ENCODE results near the gene PIAS1. TPM values are rescaled to one million over a fixed set of nuclear protein-coding genes. Genes with fewer than 3 reads are reported as not detected.

Gene PIAS1
- total RNA-seq, 2 donors from 2014 or later: 24.1 to 63.3 TPM

DNA sequence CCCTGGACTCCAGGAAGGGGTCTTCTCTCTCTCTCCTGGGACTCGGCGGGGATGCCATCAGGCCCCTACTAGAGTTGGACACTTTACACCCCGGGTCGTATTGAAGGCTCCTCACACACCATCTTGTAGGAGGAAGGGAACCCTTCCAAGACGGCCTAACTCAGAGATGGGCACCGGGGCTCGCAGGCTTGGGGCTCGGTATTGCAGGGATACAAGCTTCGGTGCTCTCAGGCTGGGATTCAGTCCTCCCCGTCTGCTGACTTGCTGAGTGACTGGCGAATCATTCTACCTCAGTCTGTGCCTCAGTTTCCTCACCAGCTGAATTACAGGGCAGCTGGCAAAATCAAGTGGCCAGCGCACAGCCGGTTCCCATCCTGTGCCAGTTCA, 151.4 kb downstream of the PIAS1 start:
- Histone ChIP-seq H3K27me3 (no peaks in the 10 kb centered on the region), H3K27ac (peak overlapping the region; percentile 67 to 82 (median 78)), H3K36me3 (replicated peaks in 1 of 2; ENCODE audit: insufficient read depth in 1 of 2, low read depth in 2 of 2) (no peaks in the 10 kb centered on the region), H3K4me1 (peaks cover 45% of the 10 kb centered on the region), H3K4me3 (no peak overlapping the region), H3K9me3 (no peaks in the 10 kb centered on the region)
- 64 to 75% methylated on average over 9 to 13 of the region's 13 CpGs for WGBS, 2 donors
- no peak for TF ChIP-seq POLR2A (IDR thresholded peaks at IDR 0.05)
- TF ChIP-seq, protein P1, sequence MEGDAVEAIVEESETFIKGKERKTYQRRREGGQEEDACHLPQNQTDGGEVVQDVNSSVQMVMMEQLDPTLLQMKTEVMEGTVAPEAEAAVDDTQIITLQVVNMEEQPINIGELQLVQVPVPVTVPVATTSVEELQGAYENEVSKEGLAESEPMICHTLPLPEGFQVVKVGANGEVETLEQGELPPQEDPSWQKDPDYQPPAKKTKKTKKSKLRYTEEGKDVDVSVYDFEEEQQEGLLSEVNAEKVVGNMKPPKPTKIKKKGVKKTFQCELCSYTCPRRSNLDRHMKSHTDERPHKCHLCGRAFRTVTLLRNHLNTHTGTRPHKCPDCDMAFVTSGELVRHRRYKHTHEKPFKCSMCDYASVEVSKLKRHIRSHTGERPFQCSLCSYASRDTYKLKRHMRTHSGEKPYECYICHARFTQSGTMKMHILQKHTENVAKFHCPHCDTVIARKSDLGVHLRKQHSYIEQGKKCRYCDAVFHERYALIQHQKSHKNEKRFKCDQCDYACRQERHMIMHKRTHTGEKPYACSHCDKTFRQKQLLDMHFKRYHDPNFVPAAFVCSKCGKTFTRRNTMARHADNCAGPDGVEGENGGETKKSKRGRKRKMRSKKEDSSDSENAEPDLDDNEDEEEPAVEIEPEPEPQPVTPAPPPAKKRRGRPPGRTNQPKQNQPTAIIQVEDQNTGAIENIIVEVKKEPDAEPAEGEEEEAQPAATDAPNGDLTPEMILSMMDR (IDR thresholded peaks at IDR 0.05): no peak
- ATAC-seq (peak; percentile 20), DNase-seq (no peak)
- intact Hi-C loops (cut with DNase I): no loop called here

DNA sequence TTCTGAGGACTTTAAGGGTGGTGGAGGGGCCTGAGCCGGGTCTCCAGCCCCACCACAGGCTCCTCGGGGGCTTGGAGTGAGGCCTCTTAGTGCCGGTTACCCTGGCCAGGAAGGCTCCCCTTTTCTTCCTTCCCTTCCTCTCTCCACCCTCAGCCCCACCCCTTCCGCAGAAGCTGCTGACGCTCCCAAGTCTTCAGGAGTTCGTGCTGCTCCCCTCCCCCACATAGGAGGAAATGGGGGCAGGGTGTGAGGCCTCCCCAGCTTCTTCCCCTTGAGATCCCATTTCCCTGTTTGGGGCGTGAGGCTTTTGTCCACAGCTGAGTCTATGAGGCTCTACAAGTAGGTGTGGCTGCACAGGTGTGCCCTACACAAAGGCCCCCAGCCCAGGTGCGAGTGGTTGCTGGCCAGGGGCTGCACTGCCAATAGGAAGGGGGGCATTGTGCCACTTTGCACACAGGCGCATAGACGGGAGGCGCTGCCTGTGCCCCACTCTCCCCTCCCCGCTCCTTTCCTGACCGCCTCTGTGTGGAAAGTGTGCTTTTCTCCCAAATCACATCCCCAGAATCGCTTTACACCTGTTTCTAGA, 151.9 kb downstream of the PIAS1 start:
- Histone ChIP-seq H3K36me3 (replicated peaks in 1 of 2; ENCODE audit: insufficient read depth in 1 of 2, low read depth in 2 of 2) (no peaks in the 10 kb centered on the region), H3K27me3 (no peaks in the 10 kb centered on the region), H3K4me1 (peaks cover 46% of the 10 kb centered on the region), H3K4me3 (no peak overlapping the region), H3K9me3 (no peaks in the 10 kb centered on the region), H3K27ac (peak overlapping the region; percentile 67 to 82 (median 78))
- TF ChIP-seq POLR2A (IDR thresholded peaks at IDR 0.05): no peak
- TF ChIP-seq, protein P1 (IDR thresholded peaks at IDR 0.05): no peak
- intact Hi-C loops (cut with DNase I): no loop called here
- DNase-seq: peak in 2 of 4 donors; percentile 35 to 76
- ATAC-seq: no peak
- WGBS, 2 donors: 60 to 90% methylated on average over 10 to 14 of the region's 14 CpGs

DNA sequence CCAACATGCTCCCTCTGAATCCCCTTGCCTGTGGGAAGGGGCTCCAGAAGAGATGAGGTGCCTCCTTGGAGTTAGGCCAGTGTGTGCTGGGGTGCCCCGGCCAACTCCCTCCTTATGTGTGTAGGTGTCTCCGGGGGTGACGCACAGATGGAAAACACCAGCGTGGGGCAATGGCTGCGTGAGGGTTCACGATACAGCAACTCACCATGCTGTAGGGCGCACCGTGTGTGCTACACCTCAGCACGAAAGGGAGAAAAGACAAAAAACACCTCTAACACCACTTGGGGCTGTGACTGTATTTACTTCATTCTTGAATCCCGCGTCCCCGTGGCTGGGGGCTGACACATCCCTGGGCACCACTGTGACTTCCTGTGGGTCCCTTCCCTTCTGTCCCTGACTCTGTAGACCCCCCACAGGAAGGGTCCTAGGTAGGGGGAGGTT, 152.6 kb downstream of the PIAS1 start:
- Histone ChIP-seq H3K4me3 (no peak overlapping the region), H3K9me3 (no peaks in the 10 kb centered on the region), H3K27ac (peak overlapping the region in 1 of 4 donors; percentile 82), H3K27me3 (no peaks in the 10 kb centered on the region), H3K36me3 (replicated peaks in 1 of 2; ENCODE audit: insufficient read depth in 1 of 2, low read depth in 2 of 2) (no peaks in the 10 kb centered on the region), H3K4me1 (peaks cover 41% of the 10 kb centered on the region)
- no peak for DNase-seq
- WGBS, 2 donors: 95 to 96% methylated on average over 12 of the region's 12 CpGs
- intact Hi-C loops (cut with DNase I): no loop called here
- ATAC-seq: no peak
- TF ChIP-seq, protein P1 (IDR thresholded peaks at IDR 0.05): no peak
- TF ChIP-seq POLR2A (IDR thresholded peaks at IDR 0.05): no peak

DNA sequence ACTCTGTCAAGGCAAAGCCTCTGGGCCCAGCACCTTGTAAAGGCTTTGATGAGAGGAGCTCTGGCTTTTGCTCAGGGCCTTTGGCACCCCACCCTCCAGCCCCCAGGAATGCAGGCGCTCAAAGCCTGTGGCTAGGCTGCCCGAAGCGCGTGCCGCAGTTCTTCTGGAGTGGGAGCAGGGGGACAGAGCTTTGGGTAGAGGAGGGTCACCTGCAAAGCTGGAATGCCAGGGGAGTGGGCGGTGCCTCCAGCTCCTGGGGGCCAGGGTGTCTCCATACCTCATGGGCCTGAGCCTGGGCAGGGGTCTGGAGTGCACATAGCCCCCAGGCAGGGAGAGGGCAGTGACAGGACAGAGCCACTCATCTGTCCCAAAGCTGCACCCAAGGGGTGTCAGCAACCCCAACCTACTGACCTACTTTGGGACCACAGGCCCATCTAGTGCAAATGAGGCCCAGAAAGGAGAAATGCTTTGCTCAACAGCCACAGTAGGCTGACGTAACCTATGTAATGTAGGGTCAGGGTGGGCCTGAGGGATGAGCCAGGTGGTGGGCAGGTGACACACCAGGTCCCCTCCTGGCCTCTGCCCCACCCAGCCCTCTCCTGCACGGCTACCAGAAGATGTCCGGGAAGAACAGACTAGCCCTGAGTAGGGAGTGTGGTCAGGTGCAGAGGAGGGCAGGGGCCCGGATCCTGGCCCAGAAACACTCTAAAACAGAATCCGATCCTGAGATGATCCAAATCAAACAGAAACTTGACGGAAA, 153.2 kb downstream of the PIAS1 start:
- H3K4me1 ChIP-seq: peaks cover 41% of the 10 kb centered on the region
- no peak overlapping the region for H3K4me3 ChIP-seq
- H3K27me3 ChIP-seq: no peaks in the 10 kb centered on the region
- H3K9me3 ChIP-seq: no peaks in the 10 kb centered on the region
- TF ChIP-seq, protein P1 (IDR thresholded peaks at IDR 0.05): no peak
- no peak for TF ChIP-seq POLR2A (IDR thresholded peaks at IDR 0.05)
- intact Hi-C loops (cut with DNase I): no loop called here
- no peak overlapping the region for H3K27ac ChIP-seq
- no peaks in the 10 kb centered on the region for H3K36me3 ChIP-seq (replicated peaks in 1 of 2; ENCODE audit: insufficient read depth in 1 of 2, low read depth in 2 of 2)
- DNase-seq: no peak
- WGBS, 2 donors: 85 to 91% methylated on average over 9 to 12 of the region's 12 CpGs
- no peak for ATAC-seq

Data from body of pancreas (tissue), 4 donors.